Nephron progenitor cell (in vitro differentiated cells): ENCODE results near the gene ZBTB45.

Experiments used
- DNase-seq: peaks from one replicate; pipeline ENCODE4 v3.0.0; 2021
- H3K27ac Mint-ChIP-seq: 2 replicates; pipeline ENCODE4 v1.8.0; 2021; ENCODE audit warnings: mild to moderate bottlenecking, moderate library complexity, mixed read lengths
- H3K27me3 Mint-ChIP-seq: 2 replicates; pipeline ENCODE4 v1.8.0; 2021; ENCODE audit warnings: mild to moderate bottlenecking, low read depth, mixed read lengths; ENCODE audit not compliant: poor library complexity
- H3K36me3 Mint-ChIP-seq: 2 replicates; pipeline ENCODE4 v1.8.0; 2021; ENCODE audit warnings: low read depth, mixed read lengths
- H3K4me1 Mint-ChIP-seq: 2 replicates; pipeline ENCODE4 v1.8.0; 2021; ENCODE audit warnings: mixed read lengths
- H3K4me3 Mint-ChIP-seq: 2 replicates; pipeline ENCODE4 v1.8.0; 2021; ENCODE audit warnings: mild to moderate bottlenecking, moderate library complexity, mixed read lengths
- H3K9me3 Mint-ChIP-seq: 2 replicates; pipeline ENCODE4 v1.8.0; 2021; ENCODE audit warnings: mild to moderate bottlenecking, moderate library complexity, mixed read lengths
- CTCF ChIP-seq: fragments of 200-600 bp; sonication (generic); IDR thresholded peaks from 2 replicates; pipeline ENCODE4 v1.5.0; 2021; ENCODE audit warnings: antibody characterized with exemption

The ZBTB45 gene

GRCh38 chr19:58466760-58467589, 52.6 kb downstream of the ZBTB45 start, which contains the start of gene ZNF324:
TSS of gene ZNF324 (plus strand) at chr19:58467080. CDS start at chr19:58469186, 2,106 bp downstream.
- TF ChIP-seq CTCF: no peak
- Mint-ChIP-seq H3K4me3 (peak within 1 kb of the TSS; percentile 87), H3K9me3 (no peaks in the 10 kb centered on the region), H3K27me3 (peaks cover 26% of the 10 kb centered on the region), H3K27ac (peak within 1 kb of the TSS; percentile 92), H3K36me3 (no peaks in the 10 kb centered on the region), H3K4me1 (peaks cover 23% of the 10 kb centered on the region)
- peak; percentile 99 for DNase-seq

DNA sequence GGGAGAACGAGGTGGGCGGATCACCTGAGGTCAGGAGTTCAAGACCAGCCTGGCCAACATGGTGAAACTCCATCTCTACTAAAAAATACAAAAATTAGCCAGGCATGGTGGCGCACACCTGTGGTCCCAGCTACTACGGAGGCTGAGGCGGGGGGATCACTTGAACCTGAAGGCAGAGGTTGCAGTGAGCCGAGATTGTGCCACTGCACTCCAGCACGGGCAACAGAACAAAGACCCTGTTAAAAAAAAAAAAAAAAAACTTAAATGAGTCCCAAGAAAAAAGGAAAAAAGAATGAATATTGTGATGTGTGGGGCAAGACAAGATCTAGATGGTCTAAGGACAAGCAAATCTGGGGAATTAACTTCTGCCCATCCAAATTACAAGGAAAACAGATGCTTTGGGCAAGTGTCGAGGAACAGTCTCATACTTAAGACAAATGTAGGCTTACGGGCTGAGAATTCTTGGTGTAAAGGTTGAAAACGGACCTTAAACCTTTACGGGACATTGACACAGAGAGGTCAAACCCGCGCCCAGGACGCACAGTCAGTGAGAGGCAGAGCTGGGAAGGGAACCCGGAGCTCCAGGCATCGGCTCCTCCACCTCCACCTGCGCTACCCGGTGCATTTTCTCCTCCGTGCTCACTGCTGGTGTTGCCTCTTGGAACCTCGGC, 53.4 kb downstream of the ZBTB45 start:
- no peak for DNase-seq
- no peaks in the 10 kb centered on the region for H3K36me3 Mint-ChIP-seq
- peaks cover 26% of the 10 kb centered on the region for H3K27me3 Mint-ChIP-seq
- peak overlapping the region; percentile 87 for H3K4me3 Mint-ChIP-seq
- TF ChIP-seq CTCF: no peak
- no peaks in the 10 kb centered on the region for H3K9me3 Mint-ChIP-seq
- peaks cover 23% of the 10 kb centered on the region for H3K4me1 Mint-ChIP-seq
- H3K27ac Mint-ChIP-seq: no peak overlapping the region
